Left renal pelvis (tissue), 4 donors: ENCODE results near the gene VIT. TPM values are rescaled to one million over a fixed set of nuclear protein-coding genes. Genes with fewer than 3 reads are reported as not detected.
"Not testable (repeated sequence)": the region's sequence is repeated elsewhere in the genome, so short reads cannot be mapped to it uniquely, and the experiment has no call there.

Experiments
- DNase-seq, 4 donors: peaks; one replicate each; pipeline ENCODE4 v3.0.0-alpha.2; 2013; ENCODE audit warnings: low read depth in 4 of 4, low spot score in 3 of 4
- polyA plus RNA-seq, 4 donors: library from polyadenylated mRNA; unstranded; fragments of 120-200 nt; gene quantifications; one replicate each; pipeline ENCODE4 v1.2.1, GENCODE V29; 2013; ENCODE audit not compliant: insufficient read length in 4 of 4

Gene VIT
- polyA plus RNA-seq, 4 donors: 0.09 to 4.6 (median 0.20) TPM; not detected in 1

DNA sequence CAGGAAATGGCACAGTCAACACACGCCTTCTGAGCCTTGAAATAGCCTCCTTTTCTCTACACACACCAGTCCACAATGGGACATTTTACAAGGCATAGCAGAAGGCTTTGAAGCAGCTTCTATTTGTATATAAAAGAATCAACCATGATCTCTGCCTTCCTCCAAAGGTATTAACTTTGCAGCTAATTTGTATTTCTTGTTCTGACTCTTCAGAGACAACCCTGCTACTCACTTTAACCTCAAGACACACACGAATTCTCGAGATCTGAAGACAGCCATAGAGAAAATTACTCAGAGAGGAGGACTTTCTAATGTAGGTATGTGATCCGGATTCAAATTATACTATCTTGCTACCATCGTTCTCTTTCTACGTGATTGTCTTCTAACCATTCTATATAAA lies 104.6 kb downstream of the VIT start:
- no peak for DNase-seq

DNA sequence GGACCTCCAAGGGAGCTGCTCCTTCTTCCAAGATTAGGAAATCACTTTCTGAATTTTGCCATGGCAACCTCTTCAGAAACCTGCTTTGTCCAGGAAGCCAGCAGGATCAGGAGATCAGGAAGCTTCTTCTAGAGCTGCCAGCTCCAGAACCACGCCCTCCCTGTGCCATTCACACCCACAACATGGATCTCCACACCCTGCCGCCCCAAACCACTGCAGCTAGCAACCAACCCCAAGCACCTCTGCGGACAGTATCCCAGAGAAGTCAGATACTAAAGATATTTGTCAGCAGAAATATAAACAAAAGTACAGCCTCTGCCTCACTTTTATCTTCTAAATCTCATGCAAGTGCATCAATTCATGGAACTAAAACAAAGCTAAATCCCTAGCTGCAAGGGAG lies 106.4 kb downstream of the VIT start:
- DNase-seq: no peak

DNA sequence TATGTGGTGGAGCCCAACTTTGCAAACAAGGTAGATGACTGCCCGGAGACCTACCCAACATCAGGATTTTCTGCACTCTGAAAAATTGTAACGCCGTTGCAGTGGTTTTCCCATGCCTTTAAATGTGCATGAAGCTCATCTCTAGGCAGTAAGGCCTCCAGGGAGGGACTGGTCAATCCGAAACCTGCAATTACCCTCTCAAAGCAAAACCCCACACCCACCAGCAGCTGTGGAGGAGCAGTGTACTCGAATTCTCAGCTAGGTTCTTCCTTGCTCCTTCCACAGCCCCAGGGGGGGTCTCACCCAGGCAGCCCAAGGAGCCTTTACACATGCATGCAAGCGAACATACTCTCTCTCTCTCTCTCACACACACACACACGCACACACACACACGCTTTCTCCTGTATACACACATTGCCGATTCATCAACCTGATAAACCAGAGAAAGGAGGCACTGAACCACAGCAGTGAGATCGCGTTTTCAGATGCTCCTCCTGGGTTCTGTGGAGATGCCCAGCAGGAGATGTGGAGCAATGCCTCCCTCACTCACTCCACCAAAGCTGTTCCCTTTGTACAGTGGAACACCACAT lies 109.2 kb downstream of the VIT start:
- DNase-seq: no peak

DNA sequence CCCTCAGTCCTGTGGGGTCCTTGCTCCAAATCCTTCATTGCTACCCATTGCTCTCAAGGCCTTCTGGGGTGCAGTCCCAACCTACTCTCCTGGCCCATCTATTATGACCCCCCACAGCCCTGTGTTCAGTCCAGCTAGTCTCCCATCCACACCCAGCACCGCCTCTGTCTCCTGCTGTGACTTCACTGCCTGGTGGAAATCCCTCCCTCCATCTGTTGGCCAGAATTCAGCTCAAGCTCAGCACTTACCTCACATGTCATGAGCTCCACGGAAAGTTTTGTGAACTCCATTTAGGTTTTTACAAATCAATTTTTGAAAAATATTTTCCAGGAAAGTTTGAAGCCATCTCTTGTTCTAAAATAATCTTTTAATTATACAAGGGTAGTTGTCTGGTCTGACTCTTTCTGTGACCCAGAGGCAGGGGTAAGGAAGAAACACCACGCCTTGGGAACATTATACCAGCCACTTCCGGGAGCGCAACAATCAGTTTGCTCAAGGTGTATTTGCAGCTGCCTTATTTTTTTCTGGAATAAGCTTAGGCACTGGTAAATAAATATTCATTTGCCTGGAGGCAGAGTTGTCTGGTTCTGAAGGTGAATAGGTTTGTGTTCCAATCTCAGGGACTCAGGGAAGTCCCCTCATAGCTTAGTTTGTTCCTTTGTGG lies 110.8 kb downstream of the VIT start:
- no peak for DNase-seq

DNA sequence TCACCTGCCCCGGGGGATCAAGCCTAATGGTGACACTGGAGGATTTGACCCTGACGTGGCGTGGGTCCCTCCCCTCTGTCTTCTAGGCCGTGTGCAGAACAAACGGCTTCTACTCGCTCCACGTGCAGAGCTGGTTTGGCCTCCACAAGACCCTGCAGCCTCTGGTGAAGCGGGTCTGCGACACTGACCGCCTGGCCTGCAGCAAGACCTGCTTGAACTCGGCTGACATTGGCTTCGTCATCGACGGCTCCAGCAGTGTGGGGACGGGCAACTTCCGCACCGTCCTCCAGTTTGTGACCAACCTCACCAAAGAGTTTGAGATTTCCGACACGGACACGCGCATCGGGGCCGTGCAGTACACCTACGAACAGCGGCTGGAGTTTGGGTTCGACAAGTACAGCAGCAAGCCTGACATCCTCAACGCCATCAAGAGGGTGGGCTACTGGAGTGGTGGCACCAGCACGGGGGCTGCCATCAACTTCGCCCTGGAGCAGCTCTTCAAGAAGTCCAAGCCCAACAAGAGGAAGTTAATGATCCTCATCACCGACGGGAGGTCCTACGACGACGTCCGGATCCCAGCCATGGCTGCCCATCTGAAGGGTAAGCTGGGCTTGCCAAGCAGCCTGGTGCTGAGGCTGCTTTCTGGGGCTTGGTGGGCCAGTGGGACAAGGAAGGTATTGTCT lies 112.0 kb downstream of the VIT start:
- no peak for DNase-seq

DNA sequence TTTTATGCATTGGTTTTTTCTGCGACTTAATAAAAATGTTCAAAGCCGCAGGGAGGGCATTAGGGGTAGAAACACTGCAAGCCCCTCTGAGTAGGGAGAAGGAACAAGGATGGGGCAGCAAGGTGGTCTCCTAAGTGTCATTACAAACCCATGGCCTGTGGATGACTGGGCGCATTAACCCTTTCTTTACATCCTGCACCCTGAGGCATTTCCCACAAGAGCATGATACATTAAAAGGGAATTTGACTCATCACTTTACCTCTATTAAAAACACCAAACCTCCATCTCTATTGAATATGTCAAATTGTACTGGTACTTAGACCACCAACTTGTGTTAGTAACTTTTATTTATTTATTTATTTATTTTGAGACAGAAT lies 112.5 kb downstream of the VIT start:
- DNase-seq: no peak

DNA sequence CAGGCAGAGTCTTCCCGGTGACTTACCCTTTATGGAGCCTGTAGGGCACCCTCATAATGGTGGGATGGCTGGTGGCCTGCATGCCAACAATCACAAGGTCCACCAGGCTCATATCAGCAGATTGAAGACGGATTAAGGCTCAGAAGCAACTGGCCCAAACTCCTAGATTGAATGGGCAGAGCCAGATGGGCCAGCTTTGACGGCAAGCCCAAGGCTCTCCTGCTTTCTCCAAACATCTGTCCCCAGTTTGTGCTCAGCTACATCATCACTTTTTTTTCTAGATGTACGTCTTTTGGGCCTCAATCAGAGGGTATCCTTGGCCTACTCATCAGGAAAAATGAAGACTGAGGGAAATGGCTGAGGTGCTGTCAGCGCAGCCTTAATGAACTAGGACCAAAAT lies 114.6 kb downstream of the VIT start:
- DNase-seq: no peak

DNA sequence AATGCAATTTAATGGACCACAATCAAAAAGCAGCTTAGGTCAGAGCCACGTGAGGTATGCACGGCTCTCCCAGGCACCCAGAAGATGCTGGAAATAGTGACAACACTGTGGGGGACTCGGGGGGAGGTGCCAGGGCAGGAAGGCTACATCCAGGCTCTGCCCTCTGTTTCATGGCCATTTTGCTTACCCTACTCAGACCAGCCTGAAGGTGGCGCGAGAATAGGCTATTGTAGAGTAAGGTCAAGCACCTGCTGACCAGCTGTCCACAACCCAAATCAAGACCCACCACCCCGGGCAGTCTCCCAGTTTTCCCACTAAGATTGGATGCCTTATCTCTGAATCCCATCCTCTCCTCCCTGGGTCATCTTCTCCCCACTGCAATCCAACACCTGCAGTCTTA lies 115.7 kb downstream of the VIT start:
- no peak for DNase-seq

DNA sequence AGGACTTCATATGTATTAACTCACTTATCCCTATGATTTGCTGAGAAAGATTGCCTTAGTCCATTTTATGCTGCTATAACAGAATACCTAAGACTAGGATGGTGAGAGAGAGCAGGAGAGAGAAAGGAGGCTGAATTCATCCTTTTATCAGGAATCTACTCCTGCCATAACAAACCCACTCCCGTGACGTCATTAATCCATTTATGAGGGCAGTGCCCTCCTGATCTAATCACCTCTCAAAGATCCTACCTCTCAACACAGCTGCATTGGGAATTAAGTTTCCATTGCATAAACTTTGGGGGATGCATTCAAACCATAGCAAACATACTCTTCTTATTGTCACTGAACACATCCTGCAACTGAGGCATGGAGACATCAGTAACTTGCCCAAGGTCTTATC lies 122.0 kb downstream of the VIT start:
- DNase-seq: no peak

DNA sequence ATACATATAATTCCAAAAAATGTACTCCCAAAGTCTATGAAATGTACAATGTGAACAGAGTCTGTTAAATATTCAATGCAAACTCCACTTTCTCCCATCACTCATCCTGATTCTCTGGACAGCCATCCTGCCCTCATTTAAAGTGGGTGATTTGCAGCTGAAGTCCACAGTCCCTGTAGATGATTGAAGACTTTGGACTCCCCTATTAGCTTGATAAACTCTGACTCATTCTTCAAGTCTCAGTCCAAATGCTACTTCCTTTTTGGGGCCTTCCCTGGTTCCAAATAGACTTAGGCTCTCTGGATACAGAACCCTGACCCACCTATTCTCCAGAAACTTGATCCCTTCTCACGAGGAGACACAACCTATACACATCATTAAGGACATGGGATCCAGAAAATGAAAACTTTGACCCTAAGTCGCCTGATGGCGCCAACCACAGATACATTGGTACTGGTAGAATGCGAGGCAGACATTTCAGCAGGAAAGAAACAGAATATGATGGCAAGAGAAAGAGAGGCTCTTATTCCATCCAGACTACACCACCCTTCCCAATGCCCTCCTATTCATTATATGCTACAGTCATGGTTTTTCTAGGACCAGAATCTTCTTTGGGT lies 122.7 kb downstream of the VIT start:
- DNase-seq: no peak

DNA sequence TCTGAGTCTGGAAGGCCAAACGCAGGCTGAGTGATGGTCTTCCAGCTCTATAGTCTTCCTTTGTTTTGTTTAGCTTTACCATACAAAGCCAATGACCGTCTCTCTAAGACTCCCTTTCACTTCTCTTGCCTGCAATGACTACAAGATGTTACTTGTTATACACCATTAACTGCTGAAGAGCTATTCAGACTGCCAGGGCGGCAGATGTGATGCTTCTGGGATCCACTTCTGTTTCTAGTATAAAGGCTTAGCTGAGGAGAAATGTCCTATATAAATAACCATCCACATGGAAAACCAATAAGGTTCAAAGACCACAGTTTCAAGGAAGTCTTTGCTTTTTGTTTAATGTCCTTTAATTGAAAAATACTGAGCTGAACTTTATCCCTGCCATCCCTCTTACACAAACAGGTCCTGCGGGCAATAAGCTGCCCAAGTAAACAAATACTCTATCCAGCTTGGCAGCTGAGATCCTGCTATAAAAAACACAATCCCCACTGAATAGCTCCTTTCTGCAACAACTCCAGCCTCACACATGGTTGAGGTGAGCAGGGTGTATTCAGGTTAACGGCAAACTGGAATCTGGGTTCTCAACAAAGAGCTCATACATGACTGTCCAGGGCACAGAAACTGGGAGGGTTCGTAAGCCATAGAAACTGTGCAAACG lies 124.6 kb downstream of the VIT start:
- peak in 1 of 4 donors; percentile 7 for DNase-seq

DNA sequence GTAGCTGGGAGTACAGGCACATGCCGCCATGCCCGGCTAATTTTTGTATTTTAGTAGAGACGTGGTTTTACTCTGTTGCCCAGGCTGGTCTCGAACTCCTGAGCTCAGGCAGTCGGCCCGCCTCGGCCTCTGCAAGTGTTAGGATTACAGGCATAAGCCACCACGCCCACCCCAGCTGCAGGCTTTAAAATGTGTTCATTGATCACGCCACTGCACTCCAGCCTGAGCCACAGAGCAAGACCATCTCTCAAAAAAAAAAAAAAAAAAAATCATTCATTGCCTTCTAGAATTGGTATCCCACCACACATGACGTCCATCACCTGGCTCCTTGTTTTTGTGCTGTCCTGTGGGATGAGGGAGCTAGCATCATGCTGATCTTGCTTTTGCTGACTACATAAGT lies 127.4 kb downstream of the VIT start:
- DNase-seq: no peak

DNA sequence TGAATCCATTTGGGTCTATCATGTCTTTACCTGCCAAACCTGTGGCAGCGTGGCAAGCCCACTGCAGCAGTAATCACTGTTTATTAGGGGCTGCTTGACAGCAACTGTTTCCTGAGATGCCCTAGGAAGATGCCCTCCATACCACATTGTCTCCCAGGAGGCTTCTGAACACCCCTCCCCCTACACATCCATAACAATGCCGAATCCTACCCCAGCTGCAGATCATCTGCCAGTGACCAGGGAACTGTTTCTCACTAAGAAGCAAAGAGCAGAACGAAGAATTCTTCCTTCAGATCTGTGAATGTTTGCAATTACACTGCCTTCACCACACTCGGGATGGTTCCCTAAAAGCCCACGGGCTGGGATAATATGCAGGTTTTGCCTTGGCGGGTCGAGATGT lies 127.8 kb downstream of the VIT start:
- DNase-seq: no peak

DNA sequence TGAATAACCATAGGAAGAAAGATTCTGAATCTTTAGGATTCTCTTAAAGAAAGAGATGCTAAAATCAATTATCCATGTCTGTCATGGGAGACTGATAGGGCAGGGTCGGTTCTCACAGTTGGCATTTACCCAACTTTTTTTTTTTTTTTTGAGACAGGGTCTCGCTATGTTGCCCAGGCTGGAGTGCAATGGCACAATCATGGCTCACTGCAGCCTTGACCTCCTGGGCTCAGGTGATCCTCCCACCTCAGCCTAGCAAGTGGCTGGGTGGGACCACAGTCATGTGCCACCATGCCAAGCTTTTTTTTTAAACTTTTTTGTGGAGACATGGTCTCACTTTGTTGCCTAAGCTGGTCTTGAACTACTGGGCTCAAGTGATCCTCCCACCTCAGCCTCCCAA lies 128.2 kb downstream of the VIT start:
- not testable (repeated sequence) for DNase-seq

DNA sequence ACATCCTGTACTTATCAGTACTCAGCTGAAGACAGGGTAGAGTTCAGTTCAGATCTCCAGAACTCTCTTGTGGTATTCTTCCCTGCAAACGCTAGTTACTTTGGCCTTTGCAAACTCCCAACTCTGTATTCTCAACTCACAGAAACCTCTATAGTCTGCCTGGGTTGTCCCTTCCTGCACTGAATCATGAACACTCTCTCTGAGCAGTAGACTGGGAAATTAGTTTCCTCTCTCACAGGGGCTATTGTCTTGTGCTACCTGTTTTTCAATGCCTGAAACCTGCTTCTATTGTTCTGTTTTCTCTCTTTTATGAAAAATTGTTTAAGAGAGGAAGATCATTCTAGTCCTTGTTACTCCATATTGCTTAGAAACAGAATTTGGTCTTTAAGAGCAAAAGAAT lies 134.7 kb downstream of the VIT start:
- no peak for DNase-seq

DNA sequence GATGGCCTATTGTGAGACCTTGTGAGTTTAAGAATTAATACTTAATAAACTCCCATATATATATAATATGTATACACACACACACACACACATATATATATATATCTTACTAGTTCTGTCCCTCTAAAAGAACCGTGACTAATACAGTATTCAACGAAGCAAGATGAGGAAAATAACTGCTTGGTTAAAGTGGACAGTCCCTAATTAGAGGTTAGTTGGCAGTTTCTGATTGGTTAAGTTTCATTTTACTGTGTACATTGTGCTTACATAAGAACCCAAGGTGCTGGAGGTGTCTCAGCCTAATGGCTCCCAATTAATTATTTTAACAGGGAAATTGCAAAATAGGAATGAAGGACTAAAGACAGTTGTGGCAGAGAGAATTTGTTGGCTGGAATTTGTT lies 137.7 kb downstream of the VIT start:
- no peak for DNase-seq

DNA sequence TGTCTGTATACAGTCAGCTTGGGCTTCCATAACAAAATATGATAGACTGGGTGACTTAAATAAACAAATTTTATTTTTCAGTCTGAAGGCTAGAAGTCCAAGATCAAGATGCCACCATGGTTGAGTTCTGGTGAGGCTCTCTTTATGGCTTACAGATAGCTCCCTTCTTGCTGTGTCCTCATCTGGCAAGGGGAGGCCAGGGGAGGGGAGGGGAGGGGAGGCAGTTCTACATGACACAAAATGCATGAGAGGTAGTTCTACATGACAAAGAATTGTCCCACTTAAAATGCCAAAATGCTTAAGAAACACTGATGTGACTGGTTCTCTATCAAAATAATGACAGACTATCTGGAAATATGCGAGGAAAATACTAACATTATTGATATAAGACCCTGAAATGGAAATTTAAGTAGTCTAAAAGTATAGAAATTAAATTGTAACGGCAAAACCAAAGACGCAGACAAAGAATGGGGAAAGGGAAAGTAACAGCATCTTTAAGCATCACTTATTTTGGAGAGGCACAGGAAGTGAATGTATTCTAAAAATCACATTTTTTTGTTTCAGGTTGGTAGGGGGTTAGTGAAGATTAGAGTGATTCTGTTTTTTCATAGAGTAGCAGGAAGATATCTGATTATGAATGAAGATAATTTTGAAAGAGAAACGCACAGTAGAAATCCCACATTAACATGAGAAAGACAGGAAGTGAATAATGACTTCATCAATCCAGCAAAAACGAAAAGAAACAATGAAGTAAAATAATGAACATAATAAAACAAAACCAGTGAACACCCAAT lies 138.4 kb downstream of the VIT start:
- no peak for DNase-seq

DNA sequence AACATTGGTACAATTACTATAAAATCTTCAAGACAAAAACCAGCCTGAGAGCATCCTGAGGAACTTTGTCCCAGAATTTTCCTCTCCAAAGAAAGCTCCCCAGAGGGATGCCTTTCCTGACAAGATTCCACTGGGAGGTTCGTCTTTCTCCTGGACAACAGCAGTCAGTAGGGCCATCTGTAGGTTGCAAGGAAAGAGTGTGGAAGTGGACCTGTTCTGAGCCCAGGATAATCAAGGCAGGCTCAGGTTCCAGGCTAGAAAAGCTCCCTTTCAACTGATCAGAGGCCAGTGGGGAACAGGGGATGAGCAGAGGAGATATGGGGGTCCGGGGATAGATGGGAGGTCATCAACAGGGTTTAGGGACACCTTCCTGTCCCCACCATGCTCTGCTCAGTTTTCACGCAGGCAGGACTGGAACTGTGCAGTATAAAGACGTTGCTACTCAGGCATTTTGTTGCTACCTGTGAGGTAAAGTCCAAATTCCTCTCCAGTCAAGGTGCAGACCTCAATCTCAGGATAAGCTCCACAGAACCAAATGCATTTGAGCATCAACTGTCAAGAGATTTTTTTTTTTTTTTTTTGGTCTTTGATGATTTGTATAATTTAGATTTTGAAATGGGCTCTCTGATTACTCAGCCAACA lies 143.6 kb downstream of the VIT start:
- no peak for DNase-seq

DNA sequence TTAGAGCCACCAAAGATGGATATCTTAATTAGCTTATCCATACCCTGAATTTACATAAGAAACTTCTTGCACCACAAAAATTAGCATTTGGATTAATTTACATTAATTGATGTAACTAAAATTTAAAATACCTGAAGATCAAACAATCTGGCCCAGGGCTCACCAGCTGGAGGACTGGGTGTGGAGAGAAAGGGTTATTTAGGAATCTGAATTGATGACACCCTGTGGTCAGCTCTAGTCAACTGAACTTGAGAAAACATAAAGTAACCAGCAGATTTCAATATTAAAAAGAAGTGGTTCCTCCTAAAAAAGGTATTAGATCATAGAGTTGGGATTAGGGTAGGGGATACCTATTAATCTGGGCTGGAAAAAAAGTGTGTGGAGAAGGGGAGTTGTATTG lies 147.3 kb downstream of the VIT start:
- no peak for DNase-seq

DNA sequence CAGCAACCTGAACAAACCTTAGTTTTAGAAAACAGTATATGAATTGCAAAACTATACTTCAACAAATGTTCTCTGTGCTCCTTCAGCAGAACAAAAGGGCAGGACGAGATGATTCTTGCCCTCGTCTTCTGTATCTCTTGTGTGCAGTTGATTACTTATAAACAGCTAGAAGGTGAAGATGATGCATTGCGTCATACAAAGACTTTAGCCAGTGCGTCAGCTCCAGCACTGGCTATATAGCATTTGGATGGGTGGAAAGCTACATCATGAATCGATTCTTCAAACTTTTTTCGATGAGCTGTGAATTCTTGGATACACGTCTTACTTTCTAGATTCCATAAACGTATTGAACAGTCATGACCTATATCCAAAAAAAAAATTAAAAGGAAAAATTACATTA lies 152.8 kb downstream of the VIT start:
- DNase-seq: no peak
